T follicular helper cell (primary cell): Measurements from ENCODE around the gene TNNT1.
"Not testable (repeated sequence)": the region's sequence is repeated elsewhere in the genome, so short reads cannot be mapped to it uniquely, and the experiment has no call there.

Experiments
- DNase-seq: peaks from one replicate; pipeline ENCODE4 v3.0.0-alpha.2; 2020; ENCODE audit warnings: low read depth
- total RNA-seq, 2 experiments: gene quantifications; one replicate each; lab custom pipeline; 2026; lab: John Stamatoyannopoulos, UW

TNNT1 gene, protein sequence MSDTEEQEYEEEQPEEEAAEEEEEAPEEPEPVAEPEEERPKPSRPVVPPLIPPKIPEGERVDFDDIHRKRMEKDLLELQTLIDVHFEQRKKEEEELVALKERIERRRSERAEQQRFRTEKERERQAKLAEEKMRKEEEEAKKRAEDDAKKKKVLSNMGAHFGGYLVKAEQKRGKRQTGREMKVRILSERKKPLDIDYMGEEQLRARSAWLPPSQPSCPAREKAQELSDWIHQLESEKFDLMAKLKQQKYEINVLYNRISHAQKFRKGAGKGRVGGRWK
- total RNA-seq: 0.04 to 0.06 reads per million in 2 experiments

DNA sequence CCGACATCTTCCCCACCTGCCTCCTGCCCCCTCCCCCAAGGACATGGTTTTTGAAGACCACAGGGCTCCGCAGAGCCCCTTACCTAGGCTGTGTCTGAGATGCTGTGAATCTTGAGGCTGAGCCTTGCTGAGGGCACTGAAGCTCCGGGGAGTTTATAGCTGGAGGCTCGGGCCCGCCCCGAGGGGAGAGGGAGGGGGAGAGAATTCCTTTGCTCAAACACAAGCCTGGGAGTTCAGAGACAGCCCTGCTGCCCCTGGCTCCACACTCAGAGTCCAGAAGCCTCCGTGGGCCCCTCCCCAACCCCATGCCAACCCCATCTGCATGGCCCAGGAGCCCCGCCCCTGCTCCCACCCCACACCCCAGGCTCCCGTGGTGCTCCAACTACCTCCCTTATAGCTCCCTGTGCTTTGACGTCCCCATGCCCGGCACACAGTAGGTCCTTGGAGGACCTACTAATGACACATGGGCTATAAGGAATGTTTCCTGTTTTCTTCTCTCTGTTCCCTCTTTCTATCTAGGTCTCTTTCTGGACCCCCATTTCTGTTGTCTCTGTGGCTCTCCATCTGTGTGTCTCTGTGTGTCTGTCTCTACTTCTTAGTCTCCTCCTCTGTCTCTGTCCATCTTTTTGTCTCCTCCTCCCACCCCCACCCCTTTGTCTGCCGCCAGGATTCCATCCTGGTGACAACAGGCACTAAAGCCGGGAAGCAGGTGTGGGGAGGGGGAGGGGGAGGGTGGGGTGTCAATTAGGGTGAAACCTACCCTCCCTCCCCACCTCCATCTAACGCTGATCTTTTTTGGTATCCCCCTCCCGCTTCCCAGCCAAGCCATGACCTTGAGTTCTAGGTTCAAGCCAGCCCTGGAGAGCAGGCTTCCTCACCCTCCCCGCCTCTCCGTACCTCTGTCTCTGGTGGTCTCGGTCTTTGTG is at the start of gene TNNT1:
TNNT1 (minus strand) TSS at position 129 of the 926 bp plus-strand sequence. CDS start 2,049 bp downstream, outside the sequence.
- no peak for DNase-seq

DNA sequence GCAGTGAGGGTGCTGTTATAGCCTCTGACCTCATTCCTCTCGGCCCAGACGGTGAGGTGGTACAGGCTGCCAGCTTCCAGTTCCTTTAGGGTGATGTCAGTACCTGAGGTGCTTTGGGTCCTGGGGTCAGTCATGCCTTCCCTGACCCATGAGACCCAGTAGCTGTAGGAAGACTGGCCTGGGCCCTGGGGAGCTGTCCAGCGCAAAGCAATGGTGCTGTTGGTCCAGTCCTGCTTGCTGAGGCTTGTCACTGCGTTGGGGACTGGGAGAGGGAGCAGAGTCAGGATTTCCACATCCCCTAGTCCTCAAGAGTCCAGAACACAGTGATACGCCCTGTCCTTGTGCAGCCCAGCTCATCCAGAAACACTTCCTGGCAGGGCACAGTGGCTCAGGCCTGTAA is 49.6 kb upstream of the TNNT1 start:
- DNase-seq: no peak

DNA sequence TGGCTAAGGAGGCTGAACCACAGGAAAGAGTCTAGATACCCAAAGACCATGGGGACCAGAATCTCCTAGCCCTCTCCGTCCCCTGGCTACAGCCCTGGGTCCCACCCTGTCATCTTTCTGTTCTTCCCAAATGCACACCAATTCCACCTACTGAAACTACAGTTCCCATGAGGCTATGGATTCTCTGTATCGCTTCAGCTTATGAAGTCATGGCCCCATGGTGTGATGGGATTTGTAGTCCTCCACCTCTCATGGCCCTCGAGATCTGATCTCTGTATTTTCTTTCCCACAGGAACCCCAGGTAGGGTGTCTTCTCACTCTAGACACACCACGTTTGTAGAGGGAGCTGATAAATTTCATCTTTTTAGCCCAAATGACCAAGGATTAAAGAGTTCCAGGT is 48.5 kb upstream of the TNNT1 start:
- DNase-seq: no peak

DNA sequence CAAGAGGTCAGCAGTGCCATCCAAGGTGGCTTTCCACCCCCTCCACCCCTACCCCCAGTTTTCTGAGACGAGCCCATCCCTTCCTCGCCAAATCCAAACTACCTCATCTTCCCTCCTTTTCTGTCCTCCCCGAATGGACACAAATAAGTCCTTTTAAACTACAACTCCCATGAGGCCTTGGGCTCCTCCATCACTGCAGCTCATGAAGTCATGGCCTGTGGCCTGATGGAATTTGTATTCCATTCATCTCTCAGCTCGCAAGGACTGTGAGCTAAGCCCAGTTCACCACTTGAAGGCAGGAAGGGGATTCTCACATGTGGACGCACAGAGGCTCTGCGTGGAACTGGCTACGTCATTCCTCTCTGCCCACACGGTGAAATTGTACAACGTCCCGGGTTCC is 47.8 kb upstream of the TNNT1 start:
- no peak for DNase-seq

DNA sequence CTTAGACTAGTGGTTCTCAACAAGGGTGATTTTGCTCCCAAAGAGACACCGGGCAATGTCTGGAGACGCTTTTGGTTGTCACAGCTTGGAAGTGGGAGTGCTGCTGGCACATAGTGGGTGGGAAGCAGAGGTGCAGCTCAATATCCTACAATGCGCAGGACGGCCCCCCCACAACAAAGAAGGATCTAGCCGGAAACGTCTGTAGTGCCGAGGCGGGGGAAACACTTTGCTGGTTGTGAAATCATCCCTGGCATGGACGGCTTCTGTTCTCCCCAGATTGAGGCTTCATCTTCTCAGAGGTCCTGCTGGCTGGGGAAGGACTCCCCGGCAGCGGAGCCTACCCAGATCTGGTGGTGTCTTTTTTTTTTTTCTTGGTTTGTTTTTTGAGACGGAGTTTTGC is 44.5 kb upstream of the TNNT1 start:
- DNase-seq: no peak

DNA sequence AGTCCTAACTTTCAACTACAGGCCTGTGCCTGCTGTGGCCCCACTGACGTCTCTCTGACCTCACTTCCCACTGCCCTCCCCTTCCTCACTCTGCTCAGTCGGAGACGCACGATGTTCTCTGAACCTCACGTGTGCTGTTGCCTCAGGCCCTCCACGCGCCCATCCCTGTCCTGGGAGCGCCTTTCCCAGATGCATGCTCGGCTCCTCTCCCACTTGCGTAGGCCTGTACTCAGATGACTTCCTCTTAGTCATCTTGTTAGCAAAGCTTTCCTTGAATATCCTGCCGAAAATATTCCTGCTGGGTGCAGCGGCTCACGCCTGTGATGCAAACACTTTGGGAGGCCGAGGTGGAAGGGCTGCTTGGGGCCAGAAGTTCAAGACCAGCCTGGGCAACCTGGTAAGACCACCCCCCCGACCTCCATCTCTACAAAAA is 40.4 kb upstream of the TNNT1 start:
- DNase-seq: no peak

DNA sequence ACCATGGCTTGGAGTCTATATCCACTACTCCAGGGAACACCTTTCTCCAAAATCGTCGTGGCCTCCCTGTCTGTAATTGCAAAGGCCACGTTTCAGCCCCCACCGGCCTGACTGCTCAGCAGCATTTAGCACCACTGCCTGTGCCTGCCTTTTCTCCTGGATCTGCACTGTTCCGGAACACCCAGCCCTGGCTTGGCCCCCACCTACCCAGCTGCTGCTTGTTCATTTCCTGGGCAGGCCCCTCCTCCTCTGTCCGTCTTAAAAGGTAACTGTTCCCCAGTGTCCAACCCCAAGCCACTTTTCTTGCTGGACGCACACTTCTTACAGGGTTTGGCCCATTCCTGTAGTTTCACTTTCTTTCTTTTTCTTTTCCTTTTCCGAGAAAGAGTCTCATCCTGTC is 39.6 kb upstream of the TNNT1 start:
- DNase-seq: no peak

DNA sequence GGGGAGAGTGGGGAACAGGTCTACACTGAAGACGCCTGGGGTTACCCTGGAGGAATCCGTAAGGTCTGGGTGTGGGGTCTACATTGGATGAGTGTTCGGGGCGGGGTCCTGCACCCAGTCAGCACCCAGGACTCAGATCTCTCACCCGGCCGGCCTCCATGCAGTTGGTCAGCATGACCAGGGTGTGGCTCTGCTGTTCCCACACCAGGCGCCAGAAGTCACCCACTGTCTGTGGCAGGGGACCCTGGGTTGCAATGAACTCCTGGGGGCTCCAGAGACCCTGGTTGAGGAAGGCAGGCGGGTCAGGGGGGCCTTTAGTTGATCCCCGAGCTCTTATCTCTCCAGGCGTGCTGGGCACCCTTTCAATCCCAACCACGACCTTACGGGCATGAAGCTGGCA is 37.1 kb upstream of the TNNT1 start:
- no peak for DNase-seq

DNA sequence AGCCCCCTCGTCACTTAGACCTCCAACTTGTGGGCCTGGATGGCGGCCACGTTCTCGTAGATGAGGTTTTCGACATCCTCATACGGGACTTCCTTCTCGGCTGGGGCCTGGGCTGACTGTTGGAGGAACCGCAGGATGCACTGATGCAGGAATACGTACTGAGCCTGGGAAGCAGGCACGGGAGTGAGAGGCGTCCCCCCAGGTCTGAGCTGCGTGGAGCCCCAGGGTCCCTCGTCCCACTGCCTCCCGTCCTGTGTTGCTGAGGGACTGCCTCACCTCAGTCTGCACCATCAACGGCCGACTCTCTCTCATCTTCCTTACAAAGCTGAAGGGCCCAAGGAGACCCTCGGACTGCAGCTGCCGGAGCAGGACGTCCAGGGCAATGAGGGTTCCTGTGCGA is 32.7 kb upstream of the TNNT1 start:
- no peak for DNase-seq

DNA sequence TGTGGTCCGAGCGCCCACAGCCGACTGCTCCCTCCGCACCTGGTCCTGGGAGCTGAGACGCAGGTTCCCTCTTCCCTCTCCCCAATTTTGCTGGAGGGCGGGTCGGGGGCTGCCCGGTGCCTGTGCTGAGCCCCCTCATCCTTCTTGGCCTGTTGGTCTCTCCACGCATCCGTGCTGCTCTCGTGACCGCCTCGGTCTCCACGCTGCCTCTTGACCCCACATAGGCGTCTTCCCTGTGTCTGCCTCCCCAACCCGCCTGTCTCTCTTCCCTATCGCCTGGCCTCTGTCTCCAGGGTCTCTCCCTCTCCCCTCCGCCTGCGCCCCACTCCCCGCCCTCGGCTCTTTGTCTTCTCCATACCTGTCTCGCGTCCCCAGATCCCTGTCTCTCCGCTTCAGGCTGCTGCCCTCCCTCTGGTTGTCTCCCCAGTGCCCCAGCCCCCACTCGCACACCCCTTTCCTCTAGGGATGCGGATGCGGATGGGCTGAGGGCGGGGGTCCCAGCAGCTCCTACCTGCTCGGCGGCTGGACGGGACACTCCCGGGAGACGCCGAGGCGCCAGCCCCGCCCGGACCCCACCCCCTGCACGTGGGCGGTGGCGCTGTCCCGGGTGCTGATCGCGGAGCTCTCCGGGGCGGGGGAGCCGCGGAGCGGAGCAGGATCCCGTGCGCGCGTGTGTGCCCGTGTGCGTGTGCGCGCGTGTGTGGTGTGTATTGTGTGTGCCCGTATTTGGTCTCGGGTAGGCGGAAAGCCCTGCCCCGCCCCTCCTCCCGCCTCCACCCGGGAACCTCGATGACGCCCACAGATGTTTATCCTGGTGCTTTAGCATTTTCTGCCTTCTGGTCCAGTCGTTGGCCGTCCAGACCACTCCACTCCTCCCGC is 30.8 kb upstream of the TNNT1 start, which contains the start of gene SYT5:
SYT5 (minus strand) TSS at position 684 of the 879 bp plus-strand sequence. CDS start 1,248 bp downstream, outside the sequence.
- peak; percentile 36 for DNase-seq

DNA sequence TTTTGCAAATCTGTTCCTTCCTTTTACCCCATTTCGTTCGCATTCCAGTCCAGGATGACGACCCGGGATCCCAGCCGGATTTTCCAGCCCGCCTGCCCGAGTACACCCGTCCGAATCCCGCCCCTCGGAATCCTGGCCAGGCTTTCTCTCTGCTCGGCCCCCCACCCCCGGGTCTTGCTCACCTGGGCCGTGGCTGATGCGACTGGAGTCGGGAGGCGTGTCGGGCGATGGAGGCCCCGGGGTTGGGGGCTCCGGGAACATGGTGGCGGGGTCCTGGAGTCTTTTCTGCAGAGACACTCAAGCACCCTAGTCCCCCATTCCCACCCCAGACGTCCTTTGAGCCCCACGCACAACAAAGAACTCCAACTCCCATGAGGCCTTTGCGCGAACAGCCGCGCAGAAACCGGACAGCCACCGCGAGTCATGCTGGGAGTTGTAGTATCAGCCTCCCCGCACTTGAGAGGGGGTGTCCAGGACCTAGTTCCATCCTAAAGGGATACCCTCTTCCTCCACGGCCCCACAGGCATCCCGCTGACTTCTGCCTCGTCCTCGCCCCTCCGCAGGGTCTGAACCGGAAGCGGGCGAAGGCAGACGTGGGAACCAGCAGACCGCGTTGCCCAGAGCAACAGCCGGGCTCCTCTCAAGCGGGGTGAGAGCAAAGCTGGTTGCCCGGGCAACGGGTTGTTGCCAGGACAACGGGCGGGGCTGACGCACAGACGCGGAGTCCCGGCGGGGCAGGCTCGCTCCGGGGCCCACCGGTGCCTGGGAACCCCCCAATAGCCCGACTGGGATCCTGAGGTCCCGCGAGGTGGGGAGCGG is 30.0 kb upstream of the TNNT1 start:
- peak; percentile 97 for DNase-seq

DNA sequence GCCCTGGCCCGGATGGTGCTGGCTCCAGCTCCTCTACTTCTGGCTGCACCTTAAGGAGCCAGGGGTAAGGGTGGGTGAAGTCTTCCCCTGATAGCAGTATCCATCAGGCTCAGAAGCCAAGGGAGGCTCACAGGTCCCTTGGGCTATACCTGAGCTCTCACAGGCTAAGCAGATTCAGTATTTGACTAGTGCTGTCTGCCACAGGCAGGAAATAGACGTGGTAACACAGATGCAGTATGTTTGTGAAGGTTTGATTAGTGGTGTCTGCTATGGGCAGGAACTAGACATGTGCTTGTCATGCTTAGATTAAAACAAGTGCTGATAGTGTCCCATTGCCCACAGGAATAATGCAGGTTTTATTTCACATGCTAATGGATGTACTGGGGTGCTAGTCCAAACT is 27.1 kb upstream of the TNNT1 start:
- no peak for DNase-seq

DNA sequence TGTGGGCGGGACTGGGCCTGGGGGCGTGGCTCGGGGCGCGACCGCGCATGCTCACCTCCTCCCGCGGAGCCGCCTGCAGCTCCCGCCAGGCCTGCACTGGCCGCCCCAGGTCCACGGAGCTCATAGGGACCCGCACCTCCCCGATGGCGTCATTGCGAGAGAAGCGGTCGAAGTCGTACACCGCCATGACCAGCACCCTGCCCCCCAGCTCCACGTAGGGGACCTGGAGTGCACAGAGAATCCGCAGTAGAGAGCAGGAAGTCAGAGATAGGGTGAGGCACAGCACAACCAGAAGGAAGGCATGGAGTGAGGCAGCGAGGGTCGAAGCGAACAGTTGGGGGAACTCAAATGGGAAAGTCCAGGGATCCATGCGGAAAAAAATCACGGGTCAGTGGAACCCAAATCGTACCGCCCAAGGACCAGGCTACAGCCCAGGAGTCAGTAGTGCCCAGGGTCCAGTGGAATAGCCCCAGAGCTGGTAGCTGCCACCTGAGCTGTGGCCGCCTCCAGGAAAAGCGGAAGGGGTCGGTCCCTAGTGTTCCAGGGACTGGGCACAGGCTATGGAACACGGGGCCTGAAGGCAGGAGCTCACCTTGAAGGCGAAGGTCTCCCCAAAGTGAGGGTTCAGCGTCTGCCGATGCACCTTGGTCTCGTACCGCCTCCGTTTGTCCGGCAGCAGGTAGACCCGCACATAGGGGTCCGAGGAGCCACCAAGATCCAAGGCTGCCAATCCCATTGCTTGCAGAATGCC is 26.3 kb upstream of the TNNT1 start:
- DNase-seq: no peak

DNA sequence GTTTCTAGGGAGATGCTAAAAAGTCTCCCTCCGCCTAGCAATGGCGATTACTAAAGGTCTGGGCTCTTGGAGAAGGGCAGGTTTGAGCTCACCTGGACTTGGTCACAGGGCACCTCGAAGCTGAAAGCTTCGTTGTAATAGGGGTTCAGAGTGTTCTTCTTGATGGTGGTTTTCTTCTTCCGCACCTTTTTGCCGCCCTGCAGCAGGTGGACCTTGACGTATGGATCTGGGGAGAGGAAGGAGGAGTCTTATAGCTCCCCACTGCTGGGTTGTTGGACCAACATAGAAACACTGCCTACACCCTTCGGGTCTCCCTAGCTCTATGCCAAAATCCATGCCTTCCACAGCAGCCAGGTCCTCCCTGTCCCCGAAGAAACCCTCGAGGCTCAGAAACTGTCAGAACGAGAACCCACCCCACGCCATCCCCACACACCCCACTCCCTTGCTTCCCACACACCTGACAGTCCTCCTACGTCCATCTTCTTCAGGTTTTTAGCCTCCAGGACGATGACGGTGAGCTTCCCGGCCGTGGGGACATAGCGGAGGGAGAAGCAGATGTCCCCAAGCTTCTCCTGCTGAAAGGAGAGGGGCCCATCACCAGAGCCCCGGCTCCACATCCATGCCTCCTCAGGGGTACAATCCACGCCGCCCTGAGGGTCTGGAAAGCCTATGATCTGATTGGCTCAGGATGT is 25.6 kb upstream of the TNNT1 start:
- no peak for DNase-seq

DNA sequence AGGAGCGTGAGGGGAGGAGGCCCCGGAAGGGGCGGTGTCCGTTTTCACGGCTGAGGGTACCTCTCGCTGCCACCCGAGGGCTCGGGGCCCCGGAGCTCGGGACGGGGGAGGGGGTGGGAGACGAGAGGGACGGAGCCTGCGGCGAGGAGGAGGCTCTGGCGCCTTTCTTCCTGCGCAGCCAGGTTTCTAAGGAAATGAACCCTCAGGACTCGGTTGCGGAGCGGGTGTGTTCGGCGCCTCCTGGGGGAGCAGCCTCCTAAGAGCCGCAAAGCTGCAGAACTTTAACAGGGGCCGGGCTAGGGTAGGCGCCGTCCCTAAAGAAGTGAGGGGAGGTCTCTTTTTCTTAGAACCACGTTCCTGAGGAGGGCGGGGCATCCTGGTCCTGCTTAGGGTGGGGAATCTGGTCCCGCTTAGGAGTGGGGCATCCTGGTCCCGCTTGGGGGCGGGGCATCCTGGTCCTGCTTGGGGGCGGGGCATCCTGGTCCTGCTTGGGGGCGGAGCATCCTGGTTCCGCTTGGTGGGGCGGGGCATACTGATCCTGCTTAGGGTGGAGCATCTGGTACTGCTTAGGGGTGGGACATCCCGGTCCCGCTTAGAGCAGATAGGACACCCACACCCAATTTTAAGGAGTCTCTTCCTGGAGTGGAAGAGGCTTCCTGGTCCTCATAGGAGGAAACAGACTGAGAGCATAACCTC is 24.9 kb upstream of the TNNT1 start:
- peak; percentile 11 for DNase-seq

DNA sequence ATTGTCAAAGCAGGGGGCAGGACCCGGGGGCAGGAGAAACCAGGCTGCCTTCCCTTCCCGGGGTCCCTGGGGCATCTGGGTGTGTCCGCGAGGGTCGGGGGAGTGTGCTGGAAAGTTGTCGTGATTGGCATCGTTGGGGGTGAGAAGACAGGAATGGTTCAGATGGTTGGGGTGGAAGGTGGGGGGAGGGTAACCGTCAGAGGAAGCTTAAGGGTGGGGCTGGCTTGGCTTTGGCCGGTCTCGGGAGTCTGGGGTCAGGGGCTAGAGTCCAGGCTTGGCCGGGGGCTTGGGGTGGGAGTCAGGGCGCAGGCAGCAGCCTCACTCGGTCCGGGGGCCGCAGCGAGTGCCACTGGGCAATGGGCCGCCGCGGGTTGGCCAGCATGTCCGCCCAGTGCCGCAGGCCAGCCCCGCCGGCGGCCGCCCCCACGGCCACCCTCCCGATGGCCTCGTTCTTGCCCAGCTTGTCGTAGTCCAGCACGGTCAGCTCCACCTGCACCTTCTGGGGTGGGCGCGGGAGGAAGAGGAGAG is 24.2 kb upstream of the TNNT1 start:
- no peak for DNase-seq

DNA sequence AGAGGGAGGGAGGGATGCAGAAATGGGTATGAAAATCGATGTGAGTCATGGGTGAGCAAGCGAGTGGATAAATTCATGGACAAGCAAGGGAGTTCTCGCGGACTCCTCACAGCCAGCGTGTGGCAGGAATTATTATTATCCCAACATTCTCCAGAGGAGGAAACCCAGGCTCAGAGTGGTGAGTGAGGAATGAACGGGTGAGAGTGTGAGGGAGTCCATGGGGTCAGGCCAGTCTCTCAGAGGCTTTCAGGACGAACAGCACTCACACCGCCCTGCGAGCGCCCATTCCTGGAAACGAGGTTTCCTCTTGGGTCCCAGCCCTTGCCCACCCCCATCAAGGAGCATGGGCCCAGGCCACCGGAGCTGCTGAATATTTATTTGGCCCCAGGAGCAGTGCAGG is 23.7 kb upstream of the TNNT1 start:
- no peak for DNase-seq

DNA sequence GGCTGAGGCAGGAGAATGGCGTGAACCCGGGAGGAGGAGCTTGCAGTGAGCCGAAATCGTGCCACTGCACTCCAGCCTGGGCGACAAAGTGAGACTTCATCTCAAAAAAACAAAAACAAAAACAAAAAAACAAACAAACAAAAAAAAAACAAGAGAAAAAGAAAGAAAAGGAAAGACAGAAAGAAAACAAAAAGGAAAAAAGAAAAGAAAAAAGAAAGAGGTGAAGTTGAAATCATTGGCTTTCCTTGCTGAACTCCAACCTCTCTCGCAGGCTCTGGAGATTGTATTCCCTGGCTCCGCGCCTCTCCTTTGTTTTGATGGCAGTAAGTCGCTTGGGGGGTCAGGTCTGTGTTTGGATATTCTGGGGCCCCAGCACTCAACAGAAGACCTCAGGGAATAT is 23.3 kb upstream of the TNNT1 start:
- not testable (repeated sequence) for DNase-seq

DNA sequence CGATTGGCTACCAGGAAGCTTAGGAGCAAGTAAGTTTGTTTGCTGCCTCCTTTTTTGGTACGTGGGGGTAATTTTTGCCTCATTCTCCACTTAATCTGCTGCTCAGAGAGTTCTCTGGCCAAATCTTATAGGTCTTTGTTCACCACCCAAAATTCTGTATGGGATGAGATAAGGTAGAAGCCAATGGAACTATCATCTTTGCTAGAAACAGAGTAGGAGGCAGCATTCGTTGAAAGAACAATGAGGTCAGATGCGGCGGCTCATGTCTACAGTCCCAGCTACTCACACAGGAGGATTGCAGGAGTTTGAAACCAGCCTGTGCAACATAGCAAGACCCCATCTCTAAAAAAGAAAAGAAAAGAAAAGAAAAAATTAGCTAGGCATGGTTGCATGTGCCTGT is 22.4 kb upstream of the TNNT1 start:
- DNase-seq: no peak
